Measurements from ENCODE around the gene CAMSAP2. TPM values are rescaled to one million over a fixed set of nuclear protein-coding genes. Genes with fewer than 3 reads are reported as not detected.
"Not testable (repeated sequence)": the region's sequence is repeated elsewhere in the genome, so short reads cannot be mapped to it uniquely, and the experiment has no call there.

The CAMSAP2 gene
- polyA plus RNA-seq, 2 of the 4 experiments (the other 2 are of a cell fraction), result 17.3 to 28.5 TPM

GRCh38 chr1:200811704-200812103 is 73.0 kb downstream of the CAMSAP2 start:
- Histone ChIP-seq H3K4me3 (no peak overlapping the region), H3K9me3 (no peaks in the 10 kb centered on the region), H3K4me2 (no peak overlapping the region), H3K27ac (no peak overlapping the region), H3K4me1 (no peaks in the 10 kb centered on the region)
- no peak for ATAC-seq
- POLR2A ChIA-PET, result no interaction called here
- TF ChIP-seq HOXB5 (CRISPR knock-in tag; IDR thresholded peaks at IDR 0.05), result no peak
- TF ChIP-seq, protein P1, sequence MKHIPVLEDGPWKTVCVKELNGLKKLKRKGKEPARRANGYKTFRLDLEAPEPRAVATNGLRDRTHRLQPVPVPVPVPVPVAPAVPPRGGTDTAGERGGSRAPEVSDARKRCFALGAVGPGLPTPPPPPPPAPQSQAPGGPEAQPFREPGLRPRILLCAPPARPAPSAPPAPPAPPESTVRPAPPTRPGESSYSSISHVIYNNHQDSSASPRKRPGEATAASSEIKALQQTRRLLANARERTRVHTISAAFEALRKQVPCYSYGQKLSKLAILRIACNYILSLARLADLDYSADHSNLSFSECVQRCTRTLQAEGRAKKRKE (CRISPR knock-in tag; IDR thresholded peaks at IDR 0.05; ENCODE audit: low read depth), result no peak
- TF ChIP-seq ESRRA (IDR thresholded peaks at IDR 0.05; ENCODE audit: borderline replicate concordance, low read length), result no peak
- no peak for TF ChIP-seq FOXS1 (CRISPR knock-in tag; IDR thresholded peaks at IDR 0.05)
- no peak for TF ChIP-seq ZNF302 (CRISPR knock-in tag; IDR thresholded peaks at IDR 0.05)
- TF ChIP-seq NPAS2 (CRISPR knock-in tag; IDR thresholded peaks at IDR 0.05; ENCODE audit: borderline replicate concordance), result no peak
- no peak for TF ChIP-seq RNF2 (IDR thresholded peaks at IDR 0.05; ENCODE audit: borderline replicate concordance, low read depth)
- no peak for TF ChIP-seq KDM5A (IDR thresholded peaks at IDR 0.05)
- no peak for FAIRE-seq
- WGBS (ENCODE audit: missing lambda C conversion rate), result 96% methylated on average over 4 of the region's 4 CpGs
- DNase-seq (ENCODE audit: low read depth in 1 of 2, low spot score in 1 of 2), result no peak
- CTCF ChIA-PET, result interaction anchor here (0.8 to 3.3 kb wide), 3 partner anchors 9 to 189 kb away, joined by 3 to 21 read pairs (median 6); no protein-coding TSS in a partner anchor

DNA sequence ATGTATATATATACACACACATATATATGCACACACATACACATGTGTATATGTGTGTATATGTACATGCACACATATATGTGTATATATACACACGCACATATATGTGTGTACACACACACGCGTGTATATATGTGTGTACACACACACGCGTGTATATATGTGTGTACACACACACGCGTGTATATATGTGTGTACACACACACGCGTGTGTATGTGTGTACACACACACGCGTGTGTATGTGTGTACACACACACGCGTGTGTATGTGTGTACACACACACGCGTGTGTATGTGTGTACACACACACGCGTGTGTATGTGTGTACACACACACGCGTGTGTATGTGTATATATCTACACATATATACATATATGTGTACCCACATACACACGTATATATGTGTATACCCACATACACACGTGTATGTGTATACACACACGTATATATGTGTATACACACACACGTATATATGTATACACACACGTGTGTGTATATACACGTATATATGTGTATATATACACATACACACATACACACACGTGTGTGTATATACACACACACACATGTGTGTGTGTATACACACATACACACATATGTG is 78.0 kb downstream of the CAMSAP2 start:
- CTCF ChIA-PET; POLR2A ChIA-PET; H3K4me1 ChIP-seq; H3K9me3 ChIP-seq; H3K4me2 ChIP-seq; DNase-seq (ENCODE audit: low read depth in 1 of 2, low spot score in 1 of 2); H3K4me3 ChIP-seq; H3K27ac ChIP-seq; ATAC-seq: not testable (repeated sequence)
- peak; percentile 23 for FAIRE-seq
- WGBS (ENCODE audit: missing lambda C conversion rate), result 91% methylated on average over 26 of the region's 26 CpGs

DNA sequence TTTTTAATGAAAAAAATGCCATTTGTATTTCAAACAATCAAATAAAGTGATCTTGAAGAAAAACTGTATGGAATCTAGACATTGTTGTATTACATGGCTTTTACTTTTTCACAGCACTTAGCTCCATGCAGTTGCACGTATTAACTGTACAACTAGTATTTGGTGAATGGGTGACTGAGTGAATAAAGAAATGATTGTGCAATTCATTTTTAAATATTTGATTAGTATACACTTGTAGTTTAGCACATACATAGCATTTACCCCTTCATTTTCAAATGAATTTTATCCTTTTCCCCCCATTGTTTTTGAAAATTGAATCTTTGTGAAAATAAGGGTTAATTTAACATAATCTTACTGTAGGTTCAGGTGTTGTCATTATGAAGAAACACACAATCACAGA is 79.6 kb downstream of the CAMSAP2 start:
- DNase-seq (ENCODE audit: low read depth in 1 of 2, low spot score in 1 of 2) (no peak), ATAC-seq (no peak), FAIRE-seq (no peak)
- Histone ChIP-seq H3K4me2 (no peak overlapping the region), H3K27ac (no peak overlapping the region), H3K4me3 (no peak overlapping the region), H3K9me3 (no peaks in the 10 kb centered on the region), H3K4me1 (no peaks in the 10 kb centered on the region; the same call in 2 of the 3 replicates)
- WGBS (ENCODE audit: missing lambda C conversion rate), result 90% methylated on average over 1 of the region's 1 CpG
- TF ChIP-seq HDAC2 (IDR thresholded peaks at IDR 0.05), result no peak
- no peak for TF ChIP-seq RNF2 (IDR thresholded peaks at IDR 0.05; ENCODE audit: borderline replicate concordance, low read depth)
- no peak for TF ChIP-seq POLR2AphosphoS2 (conservative IDR thresholded peaks at IDR 0.05; ENCODE audit: low read length)
- no peak for TF ChIP-seq NFE2L2 (conservative IDR thresholded peaks at IDR 0.05; ENCODE audit: low read length)
- no peak for TF ChIP-seq RARB (CRISPR knock-in tag; IDR thresholded peaks at IDR 0.05)
- TF ChIP-seq FOSB (CRISPR knock-in tag; IDR thresholded peaks at IDR 0.05), result no peak
- ChIA-PET CTCF (interaction anchor here (1.4 kb wide), 1 partner anchor 15 kb away, joined by 3 read pairs; no protein-coding TSS in a partner anchor), POLR2A (no interaction called here)

GRCh38 chr1:200819726-200820125 is 81.0 kb downstream of the CAMSAP2 start:
- ChIA-PET POLR2A (no interaction called here), CTCF (interaction anchor here (0.7 to 1.4 kb wide), 4 partner anchors 14 to 152 kb away, joined by 3 to 4 read pairs (median 3); no protein-coding TSS in a partner anchor)
- no peak for TF ChIP-seq PHF8 (IDR thresholded peaks at IDR 0.05; ENCODE audit: borderline replicate concordance, low read depth)
- TF ChIP-seq CBX8 (IDR thresholded peaks at IDR 0.05), result no peak
- no peak for TF ChIP-seq CBX2 (IDR thresholded peaks at IDR 0.05; ENCODE audit: borderline replicate concordance, low read depth)
- Histone ChIP-seq H3K4me1 (no peaks in the 10 kb centered on the region; the same call in 2 of the 3 replicates), H3K9me3 (no peaks in the 10 kb centered on the region), H3K4me3 (no peak overlapping the region), H3K27ac (no peak overlapping the region), H3K4me2 (no peak overlapping the region)
- ATAC-seq (no peak), FAIRE-seq (no peak), DNase-seq (ENCODE audit: low read depth in 1 of 2, low spot score in 1 of 2) (no peak)
- 89% methylated on average over 2 of the region's 2 CpGs for WGBS (ENCODE audit: missing lambda C conversion rate)

GRCh38 chr1:200831091-200831490 is 92.4 kb downstream of the CAMSAP2 start:
- CTCF ChIA-PET, result no interaction called here
- WGBS (ENCODE audit: missing lambda C conversion rate), result 84% methylated on average over 2 of the region's 2 CpGs
- DNase-seq (ENCODE audit: low read depth in 1 of 2, low spot score in 1 of 2) (no peak), FAIRE-seq (no peak), ATAC-seq (no peak)
- Histone ChIP-seq H3K27ac (no peak overlapping the region), H3K9me3 (no peaks in the 10 kb centered on the region), H3K4me1 (no peaks in the 10 kb centered on the region), H3K4me3 (no peak overlapping the region), H3K4me2 (no peak overlapping the region)
- POLR2A ChIA-PET, result no interaction called here
- TF ChIP-seq ZNF302 (CRISPR knock-in tag; IDR thresholded peaks at IDR 0.05), result no peak
- TF ChIP-seq, protein P2, sequence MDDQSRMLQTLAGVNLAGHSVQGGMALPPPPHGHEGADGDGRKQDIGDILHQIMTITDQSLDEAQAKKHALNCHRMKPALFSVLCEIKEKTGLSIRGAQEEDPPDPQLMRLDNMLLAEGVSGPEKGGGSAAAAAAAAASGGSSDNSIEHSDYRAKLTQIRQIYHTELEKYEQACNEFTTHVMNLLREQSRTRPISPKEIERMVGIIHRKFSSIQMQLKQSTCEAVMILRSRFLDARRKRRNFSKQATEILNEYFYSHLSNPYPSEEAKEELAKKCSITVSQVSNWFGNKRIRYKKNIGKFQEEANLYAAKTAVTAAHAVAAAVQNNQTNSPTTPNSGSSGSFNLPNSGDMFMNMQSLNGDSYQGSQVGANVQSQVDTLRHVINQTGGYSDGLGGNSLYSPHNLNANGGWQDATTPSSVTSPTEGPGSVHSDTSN (IDR thresholded peaks at IDR 0.05), result no peak
- no peak for TF ChIP-seq RCOR1 (IDR thresholded peaks at IDR 0.05; ENCODE audit: low read depth, low read length)
- TF ChIP-seq NPAS2 (CRISPR knock-in tag; IDR thresholded peaks at IDR 0.05; ENCODE audit: borderline replicate concordance), result no peak
- no peak for TF ChIP-seq BHLHE40 (IDR thresholded peaks at IDR 0.05; ENCODE audit: low read depth, low read length)
- TF ChIP-seq HOXA7 (CRISPR knock-in tag; IDR thresholded peaks at IDR 0.05), result no peak
- TF ChIP-seq HDAC2 (IDR thresholded peaks at IDR 0.05), result no peak
- TF ChIP-seq, protein P3, sequence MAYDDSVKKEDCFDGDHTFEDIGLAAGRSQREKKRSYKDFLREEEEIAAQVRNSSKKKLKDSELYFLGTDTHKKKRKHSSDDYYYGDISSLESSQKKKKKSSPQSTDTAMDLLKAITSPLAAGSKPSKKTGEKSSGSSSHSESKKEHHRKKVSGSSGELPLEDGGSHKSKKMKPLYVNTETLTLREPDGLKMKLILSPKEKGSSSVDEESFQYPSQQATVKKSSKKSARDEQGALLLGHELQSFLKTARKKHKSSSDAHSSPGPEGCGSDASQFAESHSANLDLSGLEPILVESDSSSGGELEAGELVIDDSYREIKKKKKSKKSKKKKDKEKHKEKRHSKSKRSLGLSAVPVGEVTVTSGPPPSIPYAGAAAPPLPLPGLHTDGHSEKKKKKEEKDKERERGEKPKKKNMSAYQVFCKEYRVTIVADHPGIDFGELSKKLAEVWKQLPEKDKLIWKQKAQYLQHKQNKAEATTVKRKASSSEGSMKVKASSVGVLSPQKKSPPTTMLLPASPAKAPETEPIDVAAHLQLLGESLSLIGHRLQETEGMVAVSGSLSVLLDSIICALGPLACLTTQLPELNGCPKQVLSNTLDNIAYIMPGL (CRISPR knock-in tag; IDR thresholded peaks at IDR 0.05; ENCODE audit: borderline replicate concordance), result no peak
- no peak for TF ChIP-seq TP53 (CRISPR knock-in tag; IDR thresholded peaks at IDR 0.05)
- no peak for TF ChIP-seq CBX8 (IDR thresholded peaks at IDR 0.05)
- no peak for TF ChIP-seq MAX (IDR thresholded peaks at IDR 0.05)
- TF ChIP-seq ZSCAN20 (CRISPR knock-in tag; IDR thresholded peaks at IDR 0.05), result no peak
- no peak for TF ChIP-seq EHF (CRISPR knock-in tag; IDR thresholded peaks at IDR 0.05)

Data from A549 (cell line).